ENCODE data around the gene CROCC. TPM values are rescaled to one million over a fixed set of nuclear protein-coding genes. Genes with fewer than 3 reads are reported as not detected.

The CROCC gene
- total and polyA plus RNA-seq, 4 donors: 2.9 to 8.3 (median 5.1) TPM

- DNase-seq (ENCODE audit: low spot score): no peak
- peaks cover 0 to 1% (median 0%) of the 10 kb centered on the region in 4 donors for H3K36me3 ChIP-seq (ENCODE audit: control insufficient read depth in 4 of 4, insufficient read depth in 3 of 4, low read depth in 1 of 4, low read length in 3 of 4)
- H3K4me1 ChIP-seq (ENCODE audit: control insufficient read depth in 4 of 4, insufficient read depth in 4 of 4, low read length in 3 of 4): peaks cover 1 to 17% (median 9%) of the 10 kb centered on the region in 4 donors
- no peak overlapping the region for H3K4me3 ChIP-seq (ENCODE audit: low read depth in 1 of 3, low read length in 3 of 3)
- no peaks in the 10 kb centered on the region for H3K27me3 ChIP-seq (ENCODE audit: control insufficient read depth in 4 of 4, insufficient read depth in 4 of 4, low read length in 3 of 4)
- H3K9ac ChIP-seq (ENCODE audit: low read depth in 1 of 2, low read length in 2 of 2): no peak overlapping the region
- no peak for TF ChIP-seq YY1 (IDR thresholded peaks at IDR 0.05)
- no peak for TF ChIP-seq EGR1 (IDR thresholded peaks at IDR 0.05; ENCODE audit: low read depth in 2 of 2)
- no peak for TF ChIP-seq FOXA1 (IDR thresholded peaks at IDR 0.05)
- TF ChIP-seq ATF3 (IDR thresholded peaks at IDR 0.05): no peak
- TF ChIP-seq, protein P1, sequence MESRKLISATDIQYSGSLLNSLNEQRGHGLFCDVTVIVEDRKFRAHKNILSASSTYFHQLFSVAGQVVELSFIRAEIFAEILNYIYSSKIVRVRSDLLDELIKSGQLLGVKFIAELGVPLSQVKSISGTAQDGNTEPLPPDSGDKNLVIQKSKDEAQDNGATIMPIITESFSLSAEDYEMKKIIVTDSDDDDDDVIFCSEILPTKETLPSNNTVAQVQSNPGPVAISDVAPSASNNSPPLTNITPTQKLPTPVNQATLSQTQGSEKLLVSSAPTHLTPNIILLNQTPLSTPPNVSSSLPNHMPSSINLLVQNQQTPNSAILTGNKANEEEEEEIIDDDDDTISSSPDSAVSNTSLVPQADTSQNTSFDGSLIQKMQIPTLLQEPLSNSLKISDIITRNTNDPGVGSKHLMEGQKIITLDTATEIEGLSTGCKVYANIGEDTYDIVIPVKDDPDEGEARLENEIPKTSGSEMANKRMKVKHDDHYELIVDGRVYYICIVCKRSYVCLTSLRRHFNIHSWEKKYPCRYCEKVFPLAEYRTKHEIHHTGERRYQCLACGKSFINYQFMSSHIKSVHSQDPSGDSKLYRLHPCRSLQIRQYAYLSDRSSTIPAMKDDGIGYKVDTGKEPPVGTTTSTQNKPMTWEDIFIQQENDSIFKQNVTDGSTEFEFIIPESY (IDR thresholded peaks at IDR 0.05): no peak
- TF ChIP-seq CTCF (IDR thresholded peaks at IDR 0.05; ENCODE audit: low read depth, low read length, missing input control): no peak
- no peak for TF ChIP-seq GABPA (IDR thresholded peaks at IDR 0.05 in 1 of 2, conservative IDR thresholded peaks at IDR 0.05 in 1 of 2)
- TF ChIP-seq HNF4A (conservative IDR thresholded peaks at IDR 0.05): no peak
- TF ChIP-seq TAF1 (conservative IDR thresholded peaks at IDR 0.05): no peak
- no peak for TF ChIP-seq SP1 (IDR thresholded peaks at IDR 0.05)
- TF ChIP-seq MAX (IDR thresholded peaks at IDR 0.05): no peak
- no peak for TF ChIP-seq JUND (IDR thresholded peaks at IDR 0.05)
- TF ChIP-seq, protein P2, sequence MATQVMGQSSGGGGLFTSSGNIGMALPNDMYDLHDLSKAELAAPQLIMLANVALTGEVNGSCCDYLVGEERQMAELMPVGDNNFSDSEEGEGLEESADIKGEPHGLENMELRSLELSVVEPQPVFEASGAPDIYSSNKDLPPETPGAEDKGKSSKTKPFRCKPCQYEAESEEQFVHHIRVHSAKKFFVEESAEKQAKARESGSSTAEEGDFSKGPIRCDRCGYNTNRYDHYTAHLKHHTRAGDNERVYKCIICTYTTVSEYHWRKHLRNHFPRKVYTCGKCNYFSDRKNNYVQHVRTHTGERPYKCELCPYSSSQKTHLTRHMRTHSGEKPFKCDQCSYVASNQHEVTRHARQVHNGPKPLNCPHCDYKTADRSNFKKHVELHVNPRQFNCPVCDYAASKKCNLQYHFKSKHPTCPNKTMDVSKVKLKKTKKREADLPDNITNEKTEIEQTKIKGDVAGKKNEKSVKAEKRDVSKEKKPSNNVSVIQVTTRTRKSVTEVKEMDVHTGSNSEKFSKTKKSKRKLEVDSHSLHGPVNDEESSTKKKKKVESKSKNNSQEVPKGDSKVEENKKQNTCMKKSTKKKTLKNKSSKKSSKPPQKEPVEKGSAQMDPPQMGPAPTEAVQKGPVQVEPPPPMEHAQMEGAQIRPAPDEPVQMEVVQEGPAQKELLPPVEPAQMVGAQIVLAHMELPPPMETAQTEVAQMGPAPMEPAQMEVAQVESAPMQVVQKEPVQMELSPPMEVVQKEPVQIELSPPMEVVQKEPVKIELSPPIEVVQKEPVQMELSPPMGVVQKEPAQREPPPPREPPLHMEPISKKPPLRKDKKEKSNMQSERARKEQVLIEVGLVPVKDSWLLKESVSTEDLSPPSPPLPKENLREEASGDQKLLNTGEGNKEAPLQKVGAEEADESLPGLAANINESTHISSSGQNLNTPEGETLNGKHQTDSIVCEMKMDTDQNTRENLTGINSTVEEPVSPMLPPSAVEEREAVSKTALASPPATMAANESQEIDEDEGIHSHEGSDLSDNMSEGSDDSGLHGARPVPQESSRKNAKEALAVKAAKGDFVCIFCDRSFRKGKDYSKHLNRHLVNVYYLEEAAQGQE (IDR thresholded peaks at IDR 0.05): no peak
- TF ChIP-seq RAD21 (IDR thresholded peaks at IDR 0.05): no peak
- H3K27ac ChIP-seq (ENCODE audit: low read depth in 1 of 2, low read length in 2 of 2): no peak overlapping the region
- no peaks in the 10 kb centered on the region for H3K9me3 ChIP-seq (ENCODE audit: control insufficient read depth in 4 of 4, low read length in 3 of 4)
- WGBS: 87% methylated on average over 8 of the region's 8 CpGs
These were observed 35.0 kb downstream of the CROCC start for GRCh38 chr1:16956775-16957174.

- H3K9ac ChIP-seq (ENCODE audit: low read depth in 1 of 2, low read length in 2 of 2): no peak overlapping the region
- no peaks in the 10 kb centered on the region for H3K9me3 ChIP-seq (ENCODE audit: control insufficient read depth in 4 of 4, low read length in 3 of 4)
- TF ChIP-seq FOXA2 (IDR thresholded peaks at IDR 0.05): no peak
- DNase-seq (ENCODE audit: low spot score): no peak
- peaks cover 0 to 17% (median 9%) of the 10 kb centered on the region in 4 donors for H3K4me1 ChIP-seq (ENCODE audit: control insufficient read depth in 4 of 4, insufficient read depth in 4 of 4, low read length in 3 of 4)
- H3K27me3 ChIP-seq (ENCODE audit: control insufficient read depth in 4 of 4, insufficient read depth in 4 of 4, low read length in 3 of 4): no peaks in the 10 kb centered on the region
- H3K4me3 ChIP-seq (ENCODE audit: low read depth in 1 of 3, low read length in 3 of 3): no peak overlapping the region
- H3K36me3 ChIP-seq (ENCODE audit: control insufficient read depth in 4 of 4, insufficient read depth in 3 of 4, low read depth in 1 of 4, low read length in 3 of 4): peaks cover 0 to 1% (median 0%) of the 10 kb centered on the region in 4 donors
- H3K27ac ChIP-seq (ENCODE audit: low read depth in 1 of 2, low read length in 2 of 2): no peak overlapping the region
- WGBS: 87% methylated on average over 8 of the region's 8 CpGs
These were observed 36.0 kb downstream of the CROCC start for GRCh38 chr1:16957731-16958130.
